ENCODE measurements around the gene STEAP1.

The STEAP1 gene

GRCh38 chr7:90192876-90193750, 38.8 kb downstream of the STEAP1 start:
- DNase-seq (ENCODE audit: low read depth) = no peak
- no peak for TF ChIP-seq MYC (IDR thresholded peaks at IDR 0.05; ENCODE audit: low read depth, low read length)
- no peak for TF ChIP-seq POLR2A (IDR thresholded peaks at IDR 0.05; ENCODE audit: extremely low read depth, insufficient read length)
- no peak for TF ChIP-seq MAX (IDR thresholded peaks at IDR 0.05; ENCODE audit: low read depth, low read length)
- TF ChIP-seq CTCF (IDR thresholded peaks at IDR 0.05; ENCODE audit: low read depth, low read length) = no peak
- H3K4me3 ChIP-seq (ENCODE audit: low read depth, low read length) = no peak overlapping the region

GRCh38 chr7:90194911-90195809, 40.9 kb downstream of the STEAP1 start:
- no peak for TF ChIP-seq MYC (IDR thresholded peaks at IDR 0.05; ENCODE audit: low read depth, low read length)
- TF ChIP-seq POLR2A (IDR thresholded peaks at IDR 0.05; ENCODE audit: extremely low read depth, insufficient read length) = no peak
- TF ChIP-seq MAX (IDR thresholded peaks at IDR 0.05; ENCODE audit: low read depth, low read length) = no peak
- no peak for TF ChIP-seq CTCF (IDR thresholded peaks at IDR 0.05; ENCODE audit: low read depth, low read length)
- no peak for DNase-seq (ENCODE audit: low read depth)

GRCh38 chr7:90201500-90202195, 47.4 kb downstream of the STEAP1 start:
- H3K4me3 ChIP-seq (ENCODE audit: low read depth, low read length) = no peak overlapping the region
- no peak for TF ChIP-seq MYC (IDR thresholded peaks at IDR 0.05; ENCODE audit: low read depth, low read length)
- TF ChIP-seq CTCF (IDR thresholded peaks at IDR 0.05; ENCODE audit: low read depth, low read length) = no peak
- TF ChIP-seq POLR2A (IDR thresholded peaks at IDR 0.05; ENCODE audit: extremely low read depth, insufficient read length) = no peak
- TF ChIP-seq MAX (IDR thresholded peaks at IDR 0.05; ENCODE audit: low read depth, low read length) = no peak
- no peak for DNase-seq (ENCODE audit: low read depth)

More at GRCh38 chr7:90194911-90195809, 40.9 kb downstream of the STEAP1 start:
- H3K4me3 ChIP-seq (ENCODE audit: low read depth, low read length) = no peak overlapping the region

GRCh38 chr7:90207956-90208355, 53.7 kb downstream of the STEAP1 start:
- no peak for DNase-seq (ENCODE audit: low read depth)
- H3K4me3 ChIP-seq (ENCODE audit: low read depth, low read length) = no peak overlapping the region
- TF ChIP-seq POLR2A (IDR thresholded peaks at IDR 0.05; ENCODE audit: extremely low read depth, insufficient read length) = no peak
- no peak for TF ChIP-seq MYC (IDR thresholded peaks at IDR 0.05; ENCODE audit: low read depth, low read length)
- no peak for TF ChIP-seq CTCF (IDR thresholded peaks at IDR 0.05; ENCODE audit: low read depth, low read length)
- TF ChIP-seq MAX (IDR thresholded peaks at IDR 0.05; ENCODE audit: low read depth, low read length) = no peak

- no peak for DNase-seq (ENCODE audit: low read depth)
- no peak overlapping the region for H3K4me3 ChIP-seq (ENCODE audit: low read depth, low read length)
- TF ChIP-seq MYC (IDR thresholded peaks at IDR 0.05; ENCODE audit: low read depth, low read length) (no peak), POLR2A (IDR thresholded peaks at IDR 0.05; ENCODE audit: extremely low read depth, insufficient read length) (no peak), MAX (IDR thresholded peaks at IDR 0.05; ENCODE audit: low read depth, low read length) (no peak), CTCF (IDR thresholded peaks at IDR 0.05; ENCODE audit: low read depth, low read length) (no peak)
Measured at GRCh38 chr7:90209776-90210175, 55.5 kb downstream of the STEAP1 start.
